ENCODE measurements around the gene DYDC1.
"Not testable (repeated sequence)": the region's sequence is repeated elsewhere in the genome, so short reads cannot be mapped to it uniquely, and the experiment has no call there.

Gene DYDC1

DNA sequence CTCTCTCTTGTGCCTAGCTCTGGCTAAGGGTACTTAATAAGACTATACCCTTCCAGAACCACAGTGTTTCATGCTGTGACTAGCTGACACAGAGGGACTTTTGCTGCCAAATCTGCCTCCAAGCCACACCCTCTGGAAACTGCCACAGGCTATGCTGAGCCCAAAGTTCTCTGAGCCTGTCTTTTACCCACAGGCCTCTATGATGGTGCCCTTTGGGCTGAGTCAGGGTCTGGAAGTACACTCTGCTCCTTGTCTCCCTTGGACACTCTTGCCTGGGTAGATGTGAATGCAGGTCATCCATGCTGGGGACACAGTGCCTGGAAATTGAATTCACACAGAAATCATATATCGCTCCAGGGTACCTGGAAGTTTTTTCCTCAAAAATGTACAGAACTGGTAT lies 22.6 kb downstream of the DYDC1 start:
- no peak for DNase-seq

DNA sequence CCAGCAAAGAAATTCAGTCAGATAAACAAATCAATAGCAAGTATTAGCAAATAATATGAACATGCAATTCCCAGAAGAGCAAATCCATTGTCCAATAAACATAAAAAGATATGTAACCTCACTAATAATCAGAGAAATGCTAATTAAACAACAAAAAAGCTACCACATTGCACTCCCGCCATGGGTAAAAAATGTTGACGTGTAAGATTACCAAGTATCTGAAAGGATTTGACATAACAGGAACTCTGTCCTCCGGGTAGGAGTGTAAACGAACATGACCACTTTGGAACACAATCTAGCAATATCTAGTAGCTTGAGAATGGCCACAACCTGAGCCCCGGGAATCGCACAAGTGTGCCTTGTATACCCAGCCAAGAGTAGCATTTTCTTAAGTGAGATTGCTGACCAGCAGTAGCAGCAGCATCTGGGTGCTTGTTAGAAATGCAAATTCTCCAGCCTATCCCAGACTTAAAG lies 31.6 kb downstream of the DYDC1 start:
- no peak for DNase-seq

DNA sequence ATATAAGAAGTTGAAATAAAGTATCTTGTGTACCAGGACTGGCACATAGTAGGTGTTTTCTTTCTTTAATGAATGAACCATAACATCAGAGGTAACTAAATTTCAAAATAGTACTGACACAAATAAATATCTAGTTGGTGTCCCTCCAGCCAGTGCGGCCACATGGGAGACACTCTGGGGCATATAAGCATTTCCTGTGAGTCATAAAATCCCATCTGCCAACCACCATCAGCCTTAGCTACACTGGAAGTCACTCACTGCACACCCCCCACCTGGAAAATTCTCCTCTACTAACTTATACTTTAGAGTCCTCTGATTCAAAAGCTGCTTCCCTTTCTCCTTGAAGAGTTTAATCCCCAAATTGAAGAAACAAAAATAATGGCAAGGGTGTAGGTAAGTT lies 32.5 kb downstream of the DYDC1 start:
- no peak for DNase-seq

DNA sequence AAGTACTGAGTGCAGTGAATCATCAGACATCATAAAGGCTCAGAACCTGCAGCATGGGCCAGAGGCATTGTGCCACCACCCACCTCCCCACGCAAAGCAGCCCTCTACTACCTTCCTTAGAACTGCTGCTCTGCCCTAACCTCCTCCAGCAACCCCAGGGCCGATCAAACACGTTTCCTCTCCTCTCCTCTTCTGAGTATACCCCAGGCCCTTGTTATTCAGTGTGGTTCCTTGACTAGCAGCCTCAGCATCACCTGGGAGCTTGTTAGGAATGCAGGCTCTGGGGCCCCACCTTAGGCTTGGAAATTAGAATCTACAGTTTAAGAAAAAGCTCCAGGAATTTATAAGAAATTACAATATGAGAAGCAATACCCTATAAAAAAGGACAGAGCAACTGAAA lies 33.2 kb downstream of the DYDC1 start:
- DNase-seq = no peak

DNA sequence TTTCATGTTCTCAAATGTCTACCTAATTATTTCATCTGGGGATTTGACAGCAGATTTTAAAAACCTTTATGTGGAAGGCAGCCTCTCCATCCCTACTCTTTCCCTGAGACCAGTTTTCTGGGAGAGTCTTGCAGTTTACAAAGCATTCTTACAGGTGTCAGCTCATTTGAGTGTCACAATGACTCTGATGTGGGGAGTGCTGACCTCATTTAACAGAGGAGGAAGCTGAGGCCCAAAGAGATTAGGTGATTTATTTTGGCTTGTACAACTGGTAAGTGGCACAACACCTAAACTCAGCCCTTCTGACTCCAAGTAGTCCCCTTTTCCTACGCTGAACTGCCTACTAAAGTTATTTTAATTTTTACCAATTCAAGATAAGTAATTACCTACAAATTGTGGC lies 33.8 kb downstream of the DYDC1 start:
- no peak for DNase-seq

- no peak for DNase-seq
Observed at GRCh38 chr10:80322158-80322557, 34.4 kb downstream of the DYDC1 start.

GRCh38 chr10:80321183-80321582 lies 35.4 kb downstream of the DYDC1 start:
- no peak for DNase-seq

- no peak for DNase-seq
Observed at GRCh38 chr10:80320377-80320776, 36.2 kb downstream of the DYDC1 start.

DNA sequence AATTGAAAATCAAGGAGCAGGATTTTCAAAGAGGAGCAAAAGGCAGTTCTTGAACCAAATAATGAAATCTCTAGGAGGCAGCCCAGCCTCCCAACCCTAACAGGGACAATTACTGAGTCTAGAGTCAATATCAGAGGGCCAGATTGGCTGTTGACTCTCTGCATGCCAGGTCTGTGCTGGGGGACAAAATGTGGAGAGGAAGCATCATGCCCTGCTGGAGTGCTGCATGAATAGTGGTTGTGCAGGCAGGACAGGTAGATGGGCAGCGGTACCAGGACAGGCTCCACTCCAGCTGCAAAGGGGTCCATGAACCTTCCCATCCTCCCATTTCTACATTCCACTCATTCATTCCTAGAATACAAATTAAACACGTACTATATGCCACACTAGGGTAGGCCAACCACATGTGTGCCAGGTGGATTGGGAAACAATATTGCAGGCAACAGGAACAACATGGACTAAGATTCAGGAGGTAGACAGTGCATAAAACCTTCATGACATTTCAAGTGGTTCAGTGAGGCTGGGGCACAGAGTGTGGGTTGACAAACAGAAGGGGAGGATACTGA lies 36.7 kb downstream of the DYDC1 start:
- no peak for DNase-seq

DNA sequence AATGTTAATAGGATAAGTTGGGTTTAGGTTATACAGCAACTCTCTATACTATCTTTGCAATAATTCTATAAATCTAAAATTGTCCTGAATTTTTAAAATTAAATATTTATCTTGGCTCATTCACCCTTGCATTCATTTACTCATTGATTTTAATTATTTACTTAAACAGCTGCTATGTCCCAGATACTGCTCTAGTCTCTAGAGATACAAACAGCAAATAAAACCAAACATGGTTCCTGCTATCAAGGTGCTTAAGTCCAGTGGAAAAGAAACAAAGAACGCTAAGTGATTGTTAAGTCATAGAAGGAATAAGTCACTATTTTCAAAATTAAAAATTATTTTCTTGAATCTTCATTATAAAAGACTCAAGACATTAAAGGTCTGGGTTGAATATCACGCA lies 37.2 kb downstream of the DYDC1 start:
- no peak for DNase-seq

DNA sequence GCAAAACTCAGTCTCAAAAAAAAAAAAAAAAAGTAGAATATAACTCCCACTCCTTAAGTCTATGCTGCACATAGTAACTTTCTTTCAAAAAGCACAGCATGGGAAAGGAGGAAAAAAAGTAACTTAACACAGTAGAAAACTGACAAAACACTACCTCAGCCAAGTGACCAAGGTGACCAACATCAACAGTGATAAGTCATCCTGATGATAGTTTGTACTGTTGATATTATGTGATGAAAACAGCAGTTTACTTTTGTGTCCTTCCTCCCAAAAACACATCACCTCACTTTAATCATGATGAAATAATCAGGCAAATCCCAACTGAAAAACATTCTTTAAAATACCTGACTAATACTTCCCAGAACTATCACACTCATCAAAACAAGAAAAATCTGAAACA lies 37.8 kb downstream of the DYDC1 start:
- no peak for DNase-seq

DNA sequence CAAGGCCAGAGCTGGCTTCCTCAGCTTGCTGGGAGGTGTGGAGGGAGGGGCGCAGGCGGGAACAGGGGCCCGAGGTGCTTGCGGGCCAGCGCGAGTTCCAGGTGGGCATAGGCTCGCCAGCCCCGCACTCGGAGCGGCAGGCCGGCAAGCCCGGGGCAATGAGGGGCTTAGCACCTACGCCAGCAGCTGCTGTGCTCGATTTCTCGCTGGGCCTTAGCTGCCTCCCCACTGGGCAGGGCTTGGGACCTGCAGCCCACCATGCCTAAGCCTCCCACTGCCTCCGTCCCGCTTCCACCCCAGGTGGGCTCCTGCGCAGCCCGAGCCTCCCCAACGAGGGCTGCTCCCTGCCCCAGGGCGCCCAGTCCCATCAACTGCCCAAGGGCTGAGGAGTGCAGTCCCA lies 41.2 kb downstream of the DYDC1 start:
- no peak for DNase-seq

GRCh38 chr10:80313523-80313922 lies 43.0 kb downstream of the DYDC1 start:
- no peak for DNase-seq

- DNase-seq = not testable (repeated sequence)
Observed at GRCh38 chr10:80305989-80306388, 50.6 kb downstream of the DYDC1 start.

DNA sequence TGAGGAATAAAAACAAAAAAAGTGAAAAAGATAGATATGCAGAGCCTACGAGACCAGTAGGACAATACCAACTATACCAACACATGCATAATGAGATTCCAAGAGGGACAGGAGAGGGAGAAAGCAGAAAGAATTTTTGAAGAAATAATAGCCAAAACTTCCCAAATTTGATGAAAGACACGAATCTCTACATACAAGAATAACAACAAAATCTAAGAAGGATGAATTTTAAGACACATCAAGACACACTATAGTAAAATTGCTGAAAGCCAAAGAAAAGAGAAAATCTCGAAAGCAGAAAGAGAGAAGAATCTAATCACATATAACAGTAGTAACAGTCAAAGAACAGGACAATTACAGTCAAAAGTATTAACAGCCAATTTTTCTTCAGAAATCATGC lies 59.6 kb downstream of the DYDC1 start:
- DNase-seq = no peak

DNA sequence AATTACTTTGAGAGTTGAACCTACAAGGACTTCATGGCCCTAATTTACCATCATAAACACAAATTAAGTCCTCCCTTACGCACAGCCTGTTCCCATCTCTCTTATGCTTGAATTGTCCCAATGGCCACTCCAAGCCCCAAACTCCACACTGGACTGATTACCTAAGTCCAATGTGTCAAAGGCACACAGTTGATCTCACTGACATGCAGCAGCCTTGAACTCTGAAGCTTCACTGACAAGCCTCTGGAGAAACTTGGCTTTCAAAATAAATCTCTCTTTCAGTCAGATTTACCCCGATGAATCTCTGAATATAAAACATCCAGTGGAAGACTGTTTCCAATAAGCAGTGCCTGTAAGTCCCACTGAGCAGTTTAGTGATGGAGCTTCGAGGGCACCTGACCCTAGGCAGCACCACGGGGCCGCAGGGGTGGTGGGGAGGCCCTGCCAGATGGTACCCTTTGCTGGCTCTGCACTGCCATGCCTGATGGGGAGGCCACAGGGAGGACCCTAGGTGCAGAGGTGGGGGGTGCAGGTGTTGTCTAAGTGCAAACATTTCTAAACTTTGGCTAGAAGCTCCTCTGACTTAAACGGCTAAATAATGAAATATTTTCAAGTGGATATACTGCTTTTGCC lies 63.8 kb downstream of the DYDC1 start:
- no peak for DNase-seq

- no peak for DNase-seq
Observed at GRCh38 chr10:80290474-80291220, 65.9 kb downstream of the DYDC1 start.

- DNase-seq = peak; percentile 32
Observed at GRCh38 chr10:80289451-80290287, 66.9 kb downstream of the DYDC1 start, which contains the start of gene MAT1A. TSS of gene MAT1A (minus strand) at chr10:80289658. CDS start at chr10:80289423, 235 bp downstream.

DNA sequence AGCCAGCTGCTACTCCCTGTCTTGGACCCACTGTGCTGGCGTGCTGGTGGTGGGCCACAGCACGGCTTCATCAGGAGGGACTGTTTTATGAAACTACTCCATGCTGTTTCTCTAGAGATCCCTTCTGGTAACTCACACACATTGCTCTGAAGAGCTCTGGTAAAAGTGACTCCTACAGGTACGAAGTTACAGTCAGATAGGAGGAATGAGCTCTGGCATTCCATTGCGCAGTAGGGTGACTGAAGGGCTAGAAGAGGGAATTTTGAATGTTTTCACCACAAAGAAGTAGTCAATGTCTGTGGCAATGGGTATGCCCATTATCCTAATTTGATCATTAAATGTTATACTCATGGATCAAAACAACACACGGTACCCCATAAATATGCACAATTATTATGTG lies 67.7 kb downstream of the DYDC1 start:
- no peak for DNase-seq

Data from NCI-H2029 (cell line).